ENCODE results near the gene NARF.
"Not testable (repeated sequence)": the region's sequence is repeated elsewhere in the genome, so short reads cannot be mapped to it uniquely, and the experiment has no call there.

Gene NARF

GRCh38 chr17:82447876-82448275 lies 10.7 kb upstream of the NARF start:
- no peak for DNase-seq (ENCODE audit: low spot score)

- peak; percentile 49 for DNase-seq (ENCODE audit: low spot score)
Observed at GRCh38 chr17:82449131-82449882, 9.2 kb upstream of the NARF start.

- DNase-seq (ENCODE audit: low spot score): no peak
Observed at GRCh38 chr17:82449883-82450356, 8.6 kb upstream of the NARF start.

DNA sequence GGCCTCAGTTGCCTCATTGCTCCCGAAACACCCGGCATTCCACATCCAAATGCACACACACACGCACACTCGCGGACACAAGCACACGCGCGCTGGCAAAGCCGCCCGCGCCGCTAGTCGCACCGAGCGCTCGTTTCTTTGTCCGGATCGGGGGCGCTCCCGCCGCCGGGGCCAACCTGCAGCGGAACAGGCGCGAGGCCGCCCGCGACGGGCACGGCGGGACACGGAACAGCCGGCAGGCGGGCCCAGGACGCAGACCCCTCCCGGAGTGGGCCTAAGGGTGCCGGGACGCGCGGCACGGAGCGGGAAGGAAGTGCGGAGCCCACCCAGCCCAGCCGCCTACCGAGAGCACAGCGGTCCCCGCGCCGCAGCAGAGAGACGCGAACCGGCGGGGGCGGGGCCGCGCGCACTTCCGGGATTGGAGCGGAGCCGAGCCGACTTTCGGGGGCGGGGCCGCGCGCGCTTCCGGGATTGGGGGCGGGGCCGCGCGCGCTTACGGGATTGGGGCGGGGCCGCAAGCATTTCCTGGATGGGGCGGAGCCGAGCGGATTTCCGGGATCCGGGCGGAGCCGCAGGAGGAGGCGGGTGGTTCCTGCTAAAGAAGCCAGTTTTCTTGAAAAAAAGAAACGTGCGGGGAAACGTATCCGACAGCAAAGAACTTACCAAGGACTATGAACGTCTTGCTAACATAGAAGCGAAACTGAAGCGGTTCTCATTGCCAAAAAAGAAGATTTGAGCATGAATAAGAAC lies 8.0 kb upstream of the NARF start, which contains the start of gene CYBC1:
Gene CYBC1 (minus strand): TSS at position 396 of the 750 bp plus-strand sequence. CDS start 1,498 bp downstream, outside the sequence.
- peak; percentile 98 for DNase-seq (ENCODE audit: low spot score)

GRCh38 chr17:82452162-82452561 lies 6.4 kb upstream of the NARF start:
- DNase-seq (ENCODE audit: low spot score): no peak

DNA sequence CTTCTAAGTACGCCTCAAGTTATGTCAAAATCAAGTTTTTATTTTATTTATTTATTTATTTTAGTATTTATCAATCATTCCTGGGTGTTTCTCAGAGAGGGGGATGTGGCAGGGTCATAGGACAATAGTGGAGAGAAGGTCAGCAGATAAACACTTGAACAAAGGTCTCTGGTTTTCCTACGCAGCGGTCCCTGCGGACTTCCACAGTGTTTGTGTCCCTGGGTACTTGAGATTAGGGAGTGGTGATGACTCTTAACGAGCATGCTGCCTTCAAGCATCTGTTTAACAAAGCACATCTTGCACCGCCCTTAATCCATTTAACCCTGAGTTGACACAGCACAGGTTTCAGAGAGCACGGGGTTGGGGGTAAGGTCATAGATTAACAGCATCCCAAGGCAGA lies 5.4 kb upstream of the NARF start:
- not testable (repeated sequence) for DNase-seq (ENCODE audit: low spot score)

DNA sequence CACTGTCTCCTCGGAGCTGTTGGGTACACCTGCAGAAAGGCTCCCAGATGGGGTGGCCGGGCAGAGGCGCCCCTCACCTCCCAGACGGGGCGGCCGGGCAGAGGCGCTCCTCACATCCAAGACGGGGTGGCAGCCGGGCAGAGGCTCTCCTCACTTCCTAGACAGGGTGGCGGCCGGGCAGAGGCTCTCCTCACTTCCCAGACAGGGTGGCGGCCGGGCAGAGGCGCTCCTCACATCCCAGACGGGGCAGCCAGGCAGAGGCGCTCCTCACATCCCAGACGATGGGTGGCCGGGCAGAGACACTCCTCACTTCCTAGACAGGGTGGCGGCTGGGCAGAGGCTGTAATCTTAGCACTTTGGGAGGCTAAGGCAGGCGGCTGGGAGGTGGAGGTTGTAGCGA lies 4.8 kb upstream of the NARF start:
- DNase-seq (ENCODE audit: low spot score): not testable (repeated sequence)

DNA sequence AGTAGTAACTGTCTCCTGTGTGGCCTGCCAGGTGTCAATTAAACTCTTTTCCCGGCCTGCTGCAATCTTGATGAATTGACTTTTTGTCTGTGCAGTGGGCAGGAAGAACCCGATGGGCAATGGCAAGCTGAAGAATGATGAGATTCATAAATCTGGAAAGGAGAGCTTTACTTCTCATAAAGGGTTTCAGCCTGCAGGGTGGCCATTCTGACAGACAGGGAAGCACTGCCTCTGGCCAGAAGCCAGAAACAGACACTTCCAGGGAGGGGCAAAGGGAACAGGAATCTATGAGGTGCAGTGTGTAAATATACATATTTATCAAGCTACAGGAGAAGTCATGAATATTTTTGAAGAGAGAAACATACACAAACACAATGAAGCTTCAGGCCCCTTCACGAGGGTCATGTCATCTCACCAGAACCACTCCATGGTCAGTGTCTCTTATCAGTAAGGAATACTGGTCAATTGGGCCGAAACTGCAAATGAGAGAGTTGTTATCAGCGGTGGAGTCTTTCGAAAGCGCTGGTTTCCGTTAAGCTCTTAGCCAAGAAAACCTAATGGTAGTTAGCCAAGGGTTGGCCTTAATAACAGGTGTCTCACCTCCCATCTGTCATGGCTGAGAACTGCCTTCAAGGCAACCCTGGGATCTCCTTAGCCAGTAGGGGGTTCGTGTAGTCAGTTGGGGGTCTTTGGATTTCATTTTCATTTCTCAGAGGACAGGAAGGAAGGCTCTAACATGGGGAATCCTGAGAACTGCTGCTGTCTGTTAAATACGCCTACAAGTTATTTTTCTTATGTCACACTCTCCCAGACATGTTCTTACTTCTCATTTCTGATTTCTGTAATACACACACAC lies 1.2 kb upstream of the NARF start:
- no peak for DNase-seq (ENCODE audit: low spot score)

DNA sequence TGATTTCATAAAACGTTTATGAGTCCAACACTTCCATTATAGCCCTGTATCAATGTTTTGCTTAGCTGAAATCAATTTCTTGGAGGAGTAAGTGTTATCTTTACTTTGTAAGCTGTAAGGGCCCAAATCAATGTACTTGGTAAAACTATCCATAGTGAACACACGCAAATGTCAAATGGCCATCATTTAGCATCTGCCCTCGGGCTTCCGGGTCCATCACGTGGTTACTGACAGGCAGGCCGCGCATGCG lies 687 bp upstream of the NARF start:
- DNase-seq (ENCODE audit: low spot score): no peak

DNA sequence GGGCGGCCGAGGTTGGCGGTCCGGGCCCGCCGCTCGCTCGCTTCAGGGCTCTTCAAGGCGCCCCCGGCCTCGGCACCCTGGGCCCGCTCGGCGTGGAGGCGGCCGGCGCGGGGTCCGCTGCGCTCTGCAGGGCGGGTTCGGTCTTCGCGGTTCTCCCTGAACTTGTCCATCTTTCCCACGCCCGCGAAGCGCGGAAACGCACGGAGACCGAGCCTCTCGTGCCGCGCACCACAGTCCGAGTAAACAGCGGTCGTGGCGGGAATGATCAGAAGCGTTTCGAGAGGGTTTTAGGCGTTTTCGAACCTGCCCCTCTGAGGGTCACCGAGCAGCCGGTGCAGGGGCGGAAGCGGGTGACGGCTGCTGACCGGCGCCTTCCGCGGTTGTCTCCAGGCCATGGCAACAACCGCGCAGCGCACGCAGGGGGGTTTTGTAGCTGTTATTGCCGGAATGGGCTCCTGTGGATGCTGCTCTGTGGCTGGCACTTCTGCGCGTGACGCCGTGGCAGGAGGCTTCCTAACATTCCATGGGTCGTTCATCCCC lies 414 bp downstream of the NARF start:
- no peak for DNase-seq (ENCODE audit: low spot score)

DNA sequence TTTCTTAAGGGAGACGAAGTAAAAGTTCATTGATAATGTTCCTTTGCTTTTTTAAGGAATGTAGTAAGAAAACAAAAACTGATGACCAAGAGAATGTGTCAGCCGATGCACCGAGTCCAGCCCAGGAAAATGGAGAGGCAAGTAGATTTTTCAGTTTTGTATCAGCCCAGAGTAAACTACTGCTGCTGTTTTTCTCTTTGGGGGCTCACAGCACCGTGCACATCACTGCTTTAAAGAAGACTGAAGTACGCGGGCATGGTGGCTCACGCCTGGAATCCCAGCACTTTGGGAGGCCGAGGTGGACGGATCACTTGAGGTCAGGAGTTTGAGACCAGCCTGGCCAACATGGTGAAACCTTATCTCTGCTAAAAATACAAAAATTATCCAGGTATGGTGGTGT lies 1.4 kb downstream of the NARF start:
- DNase-seq (ENCODE audit: low spot score): not testable (repeated sequence)

- DNase-seq (ENCODE audit: low spot score): no peak
Observed at GRCh38 chr17:82461827-82462524, 3.4 kb downstream of the NARF start.

- DNase-seq (ENCODE audit: low spot score): no peak
Observed at GRCh38 chr17:82463391-82463790, 4.8 kb downstream of the NARF start.

- DNase-seq (ENCODE audit: low spot score): no peak
Observed at GRCh38 chr17:82463925-82464566, 5.5 kb downstream of the NARF start.

DNA sequence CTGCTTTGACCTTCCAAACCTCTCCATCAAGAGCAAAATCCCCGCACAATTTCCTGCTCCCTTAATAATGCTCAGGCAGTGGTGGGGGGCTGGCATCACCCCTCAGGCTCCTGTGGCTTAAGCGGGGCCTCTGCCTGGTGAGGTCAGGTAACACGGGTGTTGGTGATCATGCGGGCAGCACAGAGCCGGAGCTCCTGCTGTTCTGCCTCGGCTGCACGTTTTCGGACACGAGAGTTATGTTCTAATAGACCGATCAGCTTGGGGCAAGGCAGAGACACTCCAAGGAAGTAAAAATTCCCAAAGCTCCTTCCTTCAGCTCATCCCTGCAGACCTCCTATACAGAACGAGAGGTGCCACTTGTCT lies 6.0 kb downstream of the NARF start:
- DNase-seq (ENCODE audit: low spot score): no peak

DNA sequence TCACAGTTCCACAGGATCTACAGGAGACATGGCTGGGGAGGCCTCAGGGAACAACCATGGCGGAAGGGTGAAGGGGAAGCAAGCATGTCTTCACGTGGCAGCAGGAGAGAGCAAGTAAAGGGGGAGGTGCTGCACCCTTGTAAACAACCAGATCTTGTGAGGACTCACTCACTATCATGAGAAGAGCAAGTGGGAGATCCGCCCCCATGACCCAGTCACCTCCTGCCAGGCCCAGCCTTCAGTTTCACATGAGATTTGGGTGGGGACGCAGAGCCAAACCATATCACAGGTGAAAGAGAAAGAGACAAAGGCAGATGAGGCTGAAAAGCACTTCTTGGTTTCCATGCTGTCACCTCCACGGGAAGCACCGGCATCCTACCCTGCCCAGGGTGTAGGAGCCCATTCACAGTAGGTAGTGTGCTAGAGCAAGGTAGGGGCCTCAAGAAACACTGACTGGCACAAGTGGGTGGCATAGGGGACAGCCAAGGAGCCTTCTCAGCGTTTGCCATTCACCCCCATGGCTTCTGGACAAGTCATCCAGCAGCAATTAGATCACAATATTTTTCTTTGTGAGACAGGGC lies 6.6 kb downstream of the NARF start:
- DNase-seq (ENCODE audit: low spot score): no peak

- no peak for DNase-seq (ENCODE audit: low spot score)
Observed at GRCh38 chr17:82468692-82469091, 10.2 kb downstream of the NARF start.

DNA sequence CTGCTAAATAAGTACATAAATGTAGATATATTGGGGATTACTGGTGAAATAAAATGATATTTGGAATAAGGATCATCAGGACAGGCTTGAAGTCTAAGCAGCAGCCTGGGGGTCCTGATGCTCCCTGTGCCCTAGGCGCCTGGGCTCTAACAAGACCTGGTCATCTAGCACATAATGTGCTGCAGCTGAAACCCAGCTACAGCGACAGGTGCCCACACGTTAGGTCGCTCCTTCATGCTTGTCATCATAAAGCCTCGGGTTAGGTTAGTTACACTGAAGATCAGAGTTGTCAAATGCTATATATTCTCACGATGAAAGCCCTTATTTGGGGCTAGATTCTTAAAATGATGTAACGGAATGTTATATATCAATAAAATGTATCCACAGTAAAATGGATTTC lies 11.5 kb downstream of the NARF start:
- DNase-seq (ENCODE audit: low spot score): no peak

DNA sequence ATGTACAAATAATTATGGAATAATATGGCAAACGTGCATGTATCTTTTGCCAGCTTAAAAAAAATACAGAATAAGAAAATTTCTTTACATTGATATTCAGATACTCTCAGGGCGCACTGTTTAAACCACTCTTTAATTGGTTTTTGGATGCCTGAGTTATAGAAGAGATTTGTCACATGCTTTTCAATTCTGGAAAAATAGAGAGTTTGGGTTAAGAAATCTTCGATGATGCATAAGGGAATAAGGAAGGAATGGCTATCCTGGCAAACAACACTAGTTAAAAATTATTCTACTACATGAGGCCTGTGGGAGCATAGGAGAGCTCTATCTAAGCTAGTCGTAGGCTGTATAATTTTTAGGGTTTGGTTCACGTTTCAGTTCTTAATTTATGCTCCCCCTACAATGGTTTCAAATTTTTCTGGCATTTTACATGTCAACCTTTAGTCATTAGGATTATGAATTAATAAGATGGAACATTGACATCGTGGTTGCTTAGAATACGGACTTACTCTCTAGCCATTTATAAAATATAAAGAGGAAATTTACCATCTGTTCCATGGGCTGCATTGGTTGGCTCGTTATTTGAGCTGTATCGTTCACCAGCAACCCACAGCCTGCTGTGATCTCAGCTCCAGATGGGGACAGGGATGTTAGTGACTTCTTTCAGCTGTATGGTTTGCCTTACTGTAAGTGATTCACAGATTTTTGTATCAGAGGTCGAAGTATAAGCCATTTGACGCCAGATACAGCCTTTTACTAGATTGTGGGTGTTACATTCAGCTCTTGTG lies 15.9 kb downstream of the NARF start:
- no peak for DNase-seq (ENCODE audit: low spot score)

DNA sequence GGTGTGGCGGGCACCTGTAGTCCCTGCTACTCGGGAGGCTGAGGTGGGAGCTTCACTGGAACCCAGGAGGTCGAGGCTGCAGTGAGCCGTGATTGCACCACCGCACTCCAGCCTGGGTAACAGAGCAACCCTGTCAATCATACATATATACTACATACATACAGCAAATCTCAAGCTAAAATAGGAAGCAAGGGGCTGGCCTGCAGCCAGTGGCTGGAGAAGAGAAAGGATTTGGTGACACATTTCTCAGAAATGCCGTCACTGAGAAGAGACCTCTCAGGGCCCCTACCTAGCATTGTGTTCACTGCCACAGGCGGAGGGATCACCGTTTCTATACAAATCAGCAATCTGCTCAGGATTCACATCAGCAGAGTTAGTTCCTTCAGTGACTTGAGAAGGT lies 16.9 kb downstream of the NARF start:
- no peak for DNase-seq (ENCODE audit: low spot score)
